Esophagus squamous epithelium (tissue), 4 donors: ENCODE data around the gene OLIG1.

Experiments
- CTCF ChIP-seq, 6 experiments: fragments of 450-650 bp in 4 of 6; fragments of 200-600 bp in 2 of 6; sonication (generic) in 2 of 6; IDR thresholded peaks; one replicate each; pipeline ENCODE4 v1.5.1; 2016 to 2019; ENCODE audit warnings: antibody characterized with exemption in 6 of 6, mild to moderate bottlenecking in 4 of 6, moderate library complexity in 4 of 6
- POLR2A ChIP-seq, 4 donors: fragments of 450-650 bp; IDR thresholded peaks; one replicate each; pipeline ENCODE4 v1.6.1; 2017; ENCODE audit warnings: antibody characterized with exemption in 4 of 4, mild to moderate bottlenecking in 4 of 4, moderate library complexity in 3 of 4

DNA sequence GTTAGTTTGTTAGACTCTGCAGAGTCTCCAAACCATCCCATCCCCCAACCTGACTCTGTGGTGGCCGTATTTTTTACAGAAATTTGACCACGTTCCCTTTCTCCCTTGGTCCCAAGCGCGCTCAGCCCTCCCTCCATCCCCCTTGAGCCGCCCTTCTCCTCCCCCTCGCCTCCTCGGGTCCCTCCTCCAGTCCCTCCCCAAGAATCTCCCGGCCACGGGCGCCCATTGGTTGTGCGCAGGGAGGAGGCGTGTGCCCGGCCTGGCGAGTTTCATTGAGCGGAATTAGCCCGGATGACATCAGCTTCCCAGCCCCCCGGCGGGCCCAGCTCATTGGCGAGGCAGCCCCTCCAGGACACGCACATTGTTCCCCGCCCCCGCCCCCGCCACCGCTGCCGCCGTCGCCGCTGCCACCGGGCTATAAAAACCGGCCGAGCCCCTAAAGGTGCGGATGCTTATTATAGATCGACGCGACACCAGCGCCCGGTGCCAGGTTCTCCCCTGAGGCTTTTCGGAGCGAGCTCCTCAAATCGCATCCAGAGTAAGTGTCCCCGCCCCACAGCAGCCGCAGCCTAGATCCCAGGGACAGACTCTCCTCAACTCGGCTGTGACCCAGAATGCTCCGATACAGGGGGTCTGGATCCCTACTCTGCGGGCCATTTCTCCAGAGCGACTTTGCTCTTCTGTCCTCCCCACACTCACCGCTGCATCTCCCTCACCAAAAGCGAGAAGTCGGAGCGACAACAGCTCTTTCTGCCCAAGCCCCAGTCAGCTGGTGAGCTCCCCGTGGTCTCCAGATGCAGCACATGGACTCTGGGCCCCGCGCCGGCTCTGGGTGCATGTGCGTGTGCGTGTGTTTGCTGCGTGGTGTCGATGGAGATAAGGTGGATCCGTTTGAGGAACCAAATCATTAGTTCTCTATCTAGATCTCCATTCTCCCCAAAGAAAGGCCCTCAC, 44.2 kb upstream of the OLIG1 start, which contains the start of gene OLIG2:
- TF ChIP-seq CTCF (IDR thresholded peaks at IDR 0.05) = no peak
- TF ChIP-seq POLR2A (IDR thresholded peaks at IDR 0.05) = no peak
